GM12878 (cell line): ENCODE results near the gene TBC1D30.

Experiments used
- CHD2 ChIP-seq: IDR thresholded peaks from 2 replicates; pipeline ENCODE4 v1.6.1; 2011; ENCODE audit warnings: low read depth, low read length, improper control_type of control experiment, borderline replicate concordance
- EZH2 ChIP-seq: IDR thresholded peaks from 2 replicates; pipeline ENCODE4 v1.6.1; 2012; ENCODE audit warnings: low read depth, mild to moderate bottlenecking, control low read depth, inconsistent platforms, low read length, borderline replicate concordance; ENCODE audit not compliant: control insufficient read depth
- KLF5 ChIP-seq: fragments of 450-650 bp; IDR thresholded peaks from 2 replicates; pipeline ENCODE4 v1.6.1; 2014; ENCODE audit warnings: mild to moderate bottlenecking; ENCODE audit not compliant: partially characterized antibody
- NFIC ChIP-seq: IDR thresholded peaks from 2 replicates; pipeline ENCODE4 v1.6.1; 2012; ENCODE audit warnings: low read depth, mild to moderate bottlenecking, inconsistent platforms, low read length, moderate library complexity
- TCF12 ChIP-seq: IDR thresholded peaks from 2 replicates; pipeline ENCODE4 v1.6.1; 2011; ENCODE audit warnings: low read depth, mild to moderate bottlenecking, low read length
- YY1 ChIP-seq: IDR thresholded peaks from 2 replicates; pipeline ENCODE4 v1.6.1; 2011; ENCODE audit warnings: low read depth, mild to moderate bottlenecking, low read length
- TF ChIP-seq, protein P1 (sequence below), 3 experiments: IDR thresholded peaks in 2 of 3; conservative IDR thresholded peaks in 1 of 3; 2 replicates each; pipeline ENCODE4 v1.5.1; 2011; ENCODE audit warnings: low read depth in 3 of 3, low read length in 3 of 3, mild to moderate bottlenecking in 3 of 3, control low read depth in 2 of 3, moderate library complexity in 2 of 3, inconsistent platforms in 1 of 3, mixed read lengths in 1 of 3; ENCODE audit not compliant: control insufficient read depth in 2 of 3, insufficient read depth in 1 of 3; ENCODE audit errors: extremely low read depth in 1 of 3

DNA sequence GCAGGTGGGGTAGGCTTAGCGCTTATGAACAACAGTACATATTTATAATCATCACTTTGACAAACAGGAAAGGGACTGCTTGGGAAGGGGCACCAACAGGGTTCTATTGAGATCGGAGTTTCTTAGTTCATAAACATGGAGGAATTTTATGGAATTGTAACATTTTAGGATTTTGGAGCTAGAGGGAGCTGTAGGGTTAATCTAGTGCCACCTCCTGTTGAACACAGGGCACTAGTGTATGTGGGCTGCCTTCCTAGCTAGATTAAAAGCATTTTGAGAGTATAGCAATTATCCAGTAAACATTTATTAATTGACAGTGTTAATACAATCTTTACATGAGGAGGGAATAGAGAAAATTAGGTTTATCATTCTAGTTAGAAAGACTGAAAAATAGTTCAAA lies 23.1 kb upstream of the TBC1D30 start:
- no peak for TF ChIP-seq YY1
- no peak for TF ChIP-seq NFIC
- TF ChIP-seq TCF12: no peak
- TF ChIP-seq CHD2: no peak
- TF ChIP-seq KLF5: no peak
- no peak for TF ChIP-seq EZH2
- TF ChIP-seq, protein P1, sequence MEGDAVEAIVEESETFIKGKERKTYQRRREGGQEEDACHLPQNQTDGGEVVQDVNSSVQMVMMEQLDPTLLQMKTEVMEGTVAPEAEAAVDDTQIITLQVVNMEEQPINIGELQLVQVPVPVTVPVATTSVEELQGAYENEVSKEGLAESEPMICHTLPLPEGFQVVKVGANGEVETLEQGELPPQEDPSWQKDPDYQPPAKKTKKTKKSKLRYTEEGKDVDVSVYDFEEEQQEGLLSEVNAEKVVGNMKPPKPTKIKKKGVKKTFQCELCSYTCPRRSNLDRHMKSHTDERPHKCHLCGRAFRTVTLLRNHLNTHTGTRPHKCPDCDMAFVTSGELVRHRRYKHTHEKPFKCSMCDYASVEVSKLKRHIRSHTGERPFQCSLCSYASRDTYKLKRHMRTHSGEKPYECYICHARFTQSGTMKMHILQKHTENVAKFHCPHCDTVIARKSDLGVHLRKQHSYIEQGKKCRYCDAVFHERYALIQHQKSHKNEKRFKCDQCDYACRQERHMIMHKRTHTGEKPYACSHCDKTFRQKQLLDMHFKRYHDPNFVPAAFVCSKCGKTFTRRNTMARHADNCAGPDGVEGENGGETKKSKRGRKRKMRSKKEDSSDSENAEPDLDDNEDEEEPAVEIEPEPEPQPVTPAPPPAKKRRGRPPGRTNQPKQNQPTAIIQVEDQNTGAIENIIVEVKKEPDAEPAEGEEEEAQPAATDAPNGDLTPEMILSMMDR (IDR thresholded peaks at IDR 0.05 in 2 of 3, conservative IDR thresholded peaks at IDR 0.05 in 1 of 3; ENCODE audit: control insufficient read depth in 2 of 3, extremely low read depth in 1 of 3, insufficient read depth in 1 of 3, low read depth in 3 of 3, low read length in 3 of 3): peak; percentile 9 to 47 (median 28); a peak in 5 of 6 replicates
